HL-60 (cell line): ENCODE measurements around the gene SLC2A8.

Experiments used
- GABPA ChIP-seq: IDR thresholded peaks from 2 replicates; pipeline ENCODE4 v1.6.1; 2012; ENCODE audit warnings: low read depth
- POLR2AphosphoS5 ChIP-seq: IDR thresholded peaks from 2 replicates; pipeline ENCODE4 v1.6.1; 2012; ENCODE audit warnings: low read depth
- REST ChIP-seq: IDR thresholded peaks from 2 replicates; pipeline ENCODE4 v1.6.1; 2012; ENCODE audit warnings: low read depth; ENCODE audit not compliant: insufficient replicate concordance
- SPI1 ChIP-seq: IDR thresholded peaks from 2 replicates; pipeline ENCODE4 v1.6.1; 2012; ENCODE audit warnings: low read depth, mild to moderate bottlenecking, borderline replicate concordance
- TF ChIP-seq, protein P1 (sequence below): IDR thresholded peaks from one replicate; pipeline ENCODE4 v1.5.1; 2011; ENCODE audit warnings: low read length, control low read depth, inconsistent platforms; ENCODE audit not compliant: insufficient read depth

- TF ChIP-seq GABPA (no peak), POLR2AphosphoS5 (no peak), REST (no peak), SPI1 (no peak)
- TF ChIP-seq, protein P1, sequence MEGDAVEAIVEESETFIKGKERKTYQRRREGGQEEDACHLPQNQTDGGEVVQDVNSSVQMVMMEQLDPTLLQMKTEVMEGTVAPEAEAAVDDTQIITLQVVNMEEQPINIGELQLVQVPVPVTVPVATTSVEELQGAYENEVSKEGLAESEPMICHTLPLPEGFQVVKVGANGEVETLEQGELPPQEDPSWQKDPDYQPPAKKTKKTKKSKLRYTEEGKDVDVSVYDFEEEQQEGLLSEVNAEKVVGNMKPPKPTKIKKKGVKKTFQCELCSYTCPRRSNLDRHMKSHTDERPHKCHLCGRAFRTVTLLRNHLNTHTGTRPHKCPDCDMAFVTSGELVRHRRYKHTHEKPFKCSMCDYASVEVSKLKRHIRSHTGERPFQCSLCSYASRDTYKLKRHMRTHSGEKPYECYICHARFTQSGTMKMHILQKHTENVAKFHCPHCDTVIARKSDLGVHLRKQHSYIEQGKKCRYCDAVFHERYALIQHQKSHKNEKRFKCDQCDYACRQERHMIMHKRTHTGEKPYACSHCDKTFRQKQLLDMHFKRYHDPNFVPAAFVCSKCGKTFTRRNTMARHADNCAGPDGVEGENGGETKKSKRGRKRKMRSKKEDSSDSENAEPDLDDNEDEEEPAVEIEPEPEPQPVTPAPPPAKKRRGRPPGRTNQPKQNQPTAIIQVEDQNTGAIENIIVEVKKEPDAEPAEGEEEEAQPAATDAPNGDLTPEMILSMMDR = no peak
Measured at GRCh38 chr9:127402401-127403090, 5.6 kb downstream of the SLC2A8 start.
